ENCODE data around the gene TCEA2. TPM values are rescaled to one million over a fixed set of nuclear protein-coding genes. Genes with fewer than 3 reads are reported as not detected.
"Not testable (repeated sequence)": the region's sequence is repeated elsewhere in the genome, so short reads cannot be mapped to it uniquely, and the experiment has no call there.

TCEA2 gene
- total RNA-seq, 2 donors from 2014 or later: 17.8 to 25.5 TPM

DNA sequence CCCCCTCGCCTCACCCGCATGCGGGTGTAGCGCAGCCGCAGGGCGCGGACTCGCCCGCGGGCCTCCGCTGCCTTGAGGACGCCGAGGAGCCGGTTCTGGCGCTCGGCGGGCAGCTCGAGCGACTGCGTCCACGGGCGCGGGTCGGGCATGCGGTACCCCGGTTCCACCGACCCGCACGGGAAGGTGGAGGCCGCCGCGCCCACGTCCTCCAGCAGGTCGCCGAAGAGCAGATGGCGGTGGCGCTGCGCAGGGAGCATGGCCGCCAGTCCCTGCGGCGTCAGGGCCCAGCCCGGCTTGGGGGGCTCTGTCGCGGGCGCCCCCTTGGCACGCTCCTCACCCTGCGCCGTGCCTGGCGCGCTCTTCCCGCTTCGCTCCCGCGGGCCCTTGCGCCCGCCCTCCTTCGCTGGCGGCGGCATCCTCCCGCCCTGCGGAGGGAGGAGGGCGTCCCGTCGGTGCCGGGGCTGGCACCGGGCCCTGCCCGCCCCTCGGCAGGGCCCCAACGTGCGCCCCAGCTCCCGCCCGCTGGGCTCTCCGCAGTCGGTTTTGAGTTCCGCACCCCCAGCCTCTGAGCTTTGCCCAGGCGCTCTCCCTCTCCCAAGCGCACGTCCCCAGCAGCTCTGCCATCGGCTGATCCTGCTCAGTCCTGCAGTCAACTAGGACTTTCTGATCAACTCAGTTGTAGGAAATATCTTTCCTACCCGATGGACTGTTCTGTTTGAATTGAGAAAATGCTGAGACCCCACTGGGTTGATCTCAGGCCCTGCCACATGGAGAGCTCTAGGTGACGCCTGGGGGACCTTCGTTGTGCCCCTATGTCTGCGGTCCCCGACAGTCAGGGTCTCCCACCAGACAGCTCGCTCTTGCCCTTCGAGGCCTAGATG lies 21.0 kb downstream of the TCEA2 start, which contains the start of gene LKAAEAR1:
Gene LKAAEAR1 (minus strand): TSS at position 595 of the 881 bp plus-strand sequence. CDS start 179 bp downstream, at position 416.
- Histone ChIP-seq H3K4me3 (peak within 1 kb of the TSS; percentile 50 to 68), H3K4me1 (peaks cover 0 to 43% of the 10 kb centered on the region in 2 donors), H3K27ac (no peak within 1 kb of the TSS), H3K36me3 (no peaks in the 10 kb centered on the region), H3K9me3 (no peaks in the 10 kb centered on the region), H3K27me3 (peaks cover 0 to 7% of the 10 kb centered on the region in 2 donors)
- no peak for DNase-seq (ENCODE audit: low spot score)
- TF ChIP-seq, protein P1, sequence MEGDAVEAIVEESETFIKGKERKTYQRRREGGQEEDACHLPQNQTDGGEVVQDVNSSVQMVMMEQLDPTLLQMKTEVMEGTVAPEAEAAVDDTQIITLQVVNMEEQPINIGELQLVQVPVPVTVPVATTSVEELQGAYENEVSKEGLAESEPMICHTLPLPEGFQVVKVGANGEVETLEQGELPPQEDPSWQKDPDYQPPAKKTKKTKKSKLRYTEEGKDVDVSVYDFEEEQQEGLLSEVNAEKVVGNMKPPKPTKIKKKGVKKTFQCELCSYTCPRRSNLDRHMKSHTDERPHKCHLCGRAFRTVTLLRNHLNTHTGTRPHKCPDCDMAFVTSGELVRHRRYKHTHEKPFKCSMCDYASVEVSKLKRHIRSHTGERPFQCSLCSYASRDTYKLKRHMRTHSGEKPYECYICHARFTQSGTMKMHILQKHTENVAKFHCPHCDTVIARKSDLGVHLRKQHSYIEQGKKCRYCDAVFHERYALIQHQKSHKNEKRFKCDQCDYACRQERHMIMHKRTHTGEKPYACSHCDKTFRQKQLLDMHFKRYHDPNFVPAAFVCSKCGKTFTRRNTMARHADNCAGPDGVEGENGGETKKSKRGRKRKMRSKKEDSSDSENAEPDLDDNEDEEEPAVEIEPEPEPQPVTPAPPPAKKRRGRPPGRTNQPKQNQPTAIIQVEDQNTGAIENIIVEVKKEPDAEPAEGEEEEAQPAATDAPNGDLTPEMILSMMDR (IDR thresholded peaks at IDR 0.05): peak in 1 of 2 donors; percentile 6

DNA sequence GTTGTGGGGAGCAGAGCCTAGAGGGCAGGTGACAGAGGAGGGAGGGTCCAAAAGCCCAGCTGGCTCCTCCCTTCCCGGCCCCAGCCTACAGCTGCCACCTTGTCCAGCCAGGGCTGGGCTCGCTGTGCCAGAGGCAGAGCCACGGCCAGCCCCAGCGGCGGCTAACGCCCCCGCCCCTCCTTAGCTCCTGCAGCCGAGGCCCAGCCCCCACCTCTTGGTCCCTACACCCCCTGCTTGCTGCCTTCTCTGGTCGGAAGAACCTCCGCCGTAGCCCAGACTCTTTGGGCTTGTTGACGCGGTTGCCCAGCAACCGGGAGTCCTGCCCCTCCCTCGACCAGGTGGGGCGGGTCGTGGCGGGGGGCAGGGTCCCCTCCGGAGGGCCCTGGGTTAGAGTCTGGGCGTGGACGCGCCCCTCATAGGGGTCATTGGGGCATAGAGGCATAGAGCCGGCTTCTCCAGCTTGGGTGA lies 21.7 kb downstream of the TCEA2 start:
- no peak overlapping the region for H3K4me3 ChIP-seq
- no peak overlapping the region for H3K27ac ChIP-seq
- no peak for DNase-seq (ENCODE audit: low spot score)
- no peaks in the 10 kb centered on the region for H3K36me3 ChIP-seq
- peaks cover 0 to 7% of the 10 kb centered on the region in 2 donors for H3K27me3 ChIP-seq
- no peaks in the 10 kb centered on the region for H3K9me3 ChIP-seq
- TF ChIP-seq, protein P1 (IDR thresholded peaks at IDR 0.05): no peak
- peaks cover 0 to 38% of the 10 kb centered on the region in 2 donors for H3K4me1 ChIP-seq

DNA sequence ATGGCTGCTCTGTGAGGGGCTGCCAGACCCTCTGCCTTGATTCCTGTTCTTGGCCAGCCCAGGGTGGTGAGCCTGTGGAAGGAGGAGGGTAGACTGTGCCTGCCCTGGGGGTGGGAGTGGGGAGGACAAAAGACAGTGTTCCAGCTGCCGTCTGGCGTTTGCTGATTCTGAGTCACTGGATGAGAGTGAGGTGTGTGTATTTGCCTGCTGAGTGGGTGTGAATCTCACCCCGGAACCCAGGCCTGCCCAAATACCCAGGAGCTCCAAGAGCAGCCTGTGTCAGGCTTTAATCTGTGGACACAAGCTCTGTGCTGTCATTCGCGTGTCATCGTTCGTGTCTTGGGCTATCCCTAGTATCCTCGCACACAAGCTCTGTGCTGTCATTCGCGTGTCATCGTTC lies 23.8 kb downstream of the TCEA2 start:
- H3K4me1 ChIP-seq: peaks cover 0 to 28% of the 10 kb centered on the region in 2 donors
- peaks cover 0 to 7% of the 10 kb centered on the region in 2 donors for H3K27me3 ChIP-seq
- TF ChIP-seq, protein P1 (IDR thresholded peaks at IDR 0.05): no peak
- no peak overlapping the region for H3K4me3 ChIP-seq
- no peak for DNase-seq (ENCODE audit: low spot score)
- no peaks in the 10 kb centered on the region for H3K9me3 ChIP-seq
- no peak overlapping the region for H3K27ac ChIP-seq
- no peaks in the 10 kb centered on the region for H3K36me3 ChIP-seq

DNA sequence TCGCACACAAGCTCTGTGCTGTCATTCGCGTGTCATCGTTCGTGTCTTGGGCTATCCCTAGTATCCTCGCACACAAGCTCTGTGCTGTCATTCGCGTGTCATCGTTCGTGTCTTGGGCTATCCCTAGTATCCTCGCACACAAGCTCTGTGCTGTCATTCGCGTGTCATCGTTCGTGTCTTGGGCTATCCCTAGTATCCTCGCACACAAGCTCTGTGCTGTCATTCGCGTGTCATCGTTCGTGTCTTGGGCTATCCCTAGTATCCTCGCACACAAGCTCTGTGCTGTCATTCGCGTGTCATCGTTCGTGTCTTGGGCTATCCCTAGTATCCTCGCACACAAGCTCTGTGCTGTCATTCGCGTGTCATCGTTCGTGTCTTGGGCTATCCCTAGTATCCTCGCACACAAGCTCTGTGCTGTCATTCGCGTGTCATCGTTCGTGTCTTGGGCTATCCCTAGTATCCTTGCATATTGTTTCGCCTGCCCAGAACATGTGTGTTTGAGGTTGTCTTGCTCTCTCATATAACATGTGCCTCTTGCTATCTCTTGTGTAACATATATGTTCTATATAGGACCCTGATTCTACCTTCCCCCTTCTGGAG lies 24.3 kb downstream of the TCEA2 start:
- peaks cover 0 to 23% of the 10 kb centered on the region in 2 donors for H3K4me1 ChIP-seq
- H3K27ac ChIP-seq; H3K36me3 ChIP-seq; H3K27me3 ChIP-seq; H3K9me3 ChIP-seq; H3K4me3 ChIP-seq; DNase-seq (ENCODE audit: low spot score): not testable (repeated sequence)

DNA sequence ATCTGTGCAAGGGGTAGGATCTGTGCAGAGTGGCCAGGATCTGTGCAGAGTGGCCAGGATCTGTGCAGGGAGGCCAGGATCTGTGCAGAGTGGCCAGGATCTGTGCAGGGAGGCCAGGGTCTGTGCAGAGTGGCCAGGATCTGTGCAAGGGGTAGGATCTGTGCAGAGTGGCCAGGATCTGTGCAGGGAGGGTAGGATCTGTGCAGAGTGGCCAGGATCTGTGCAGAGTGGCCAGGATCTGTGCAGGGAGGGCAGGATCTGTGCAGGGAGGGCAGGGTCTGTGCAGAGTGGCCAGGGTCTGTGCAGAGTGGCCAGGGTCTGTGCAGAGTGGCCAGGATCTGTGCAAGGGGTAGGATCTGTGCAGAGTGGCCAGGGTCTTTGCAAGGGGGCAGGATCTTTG lies 25.6 kb downstream of the TCEA2 start:
- peaks cover 0 to 12% of the 10 kb centered on the region in 2 donors for H3K4me1 ChIP-seq
- H3K27me3 ChIP-seq; H3K36me3 ChIP-seq; H3K4me3 ChIP-seq; H3K9me3 ChIP-seq; H3K27ac ChIP-seq; DNase-seq (ENCODE audit: low spot score): not testable (repeated sequence)

DNA sequence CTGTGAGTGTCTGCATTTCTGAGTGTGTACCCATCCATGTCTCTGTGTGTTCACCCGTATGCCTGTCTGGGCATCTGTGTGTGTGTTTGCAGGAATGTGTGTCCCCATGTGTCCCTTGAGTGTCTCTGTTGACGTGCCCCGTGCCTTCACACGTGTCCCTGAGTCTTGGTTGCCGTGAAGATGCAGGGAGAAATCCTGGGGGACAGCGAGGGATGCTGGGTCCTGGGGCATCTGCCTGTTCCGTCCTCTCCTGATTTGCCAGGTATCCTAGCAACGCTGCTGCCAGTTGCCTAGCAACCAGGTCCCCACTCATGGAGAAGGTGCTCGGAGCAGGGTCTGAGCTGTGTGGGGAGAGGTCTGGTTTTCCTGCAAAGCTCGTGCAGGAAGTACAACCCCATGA lies 27.2 kb downstream of the TCEA2 start:
- no peaks in the 10 kb centered on the region for H3K36me3 ChIP-seq
- TF ChIP-seq, protein P1 (IDR thresholded peaks at IDR 0.05): no peak
- no peak overlapping the region for H3K4me3 ChIP-seq
- H3K4me1 ChIP-seq: no peaks in the 10 kb centered on the region
- no peaks in the 10 kb centered on the region for H3K27me3 ChIP-seq
- no peak overlapping the region for H3K27ac ChIP-seq
- H3K9me3 ChIP-seq: no peaks in the 10 kb centered on the region
- no peak for DNase-seq (ENCODE audit: low spot score)
